Neural cell (in vitro differentiated cells): ENCODE measurements around the gene CYP2A6.
"Not testable (repeated sequence)": the region's sequence is repeated elsewhere in the genome, so short reads cannot be mapped to it uniquely, and the experiment has no call there.

Source experiments
- EP300 ChIP-seq: fragments of 450-650 bp; conservative IDR thresholded peaks from 2 replicates; pipeline ENCODE4 v1.6.1; 2014; ENCODE audit warnings: antibody characterized with exemption, mild to moderate bottlenecking, moderate library complexity; ENCODE audit not compliant: poor library complexity, severe bottlenecking
- EZH2 ChIP-seq: fragments of 200-600, 300-800 bp; shearing (Covaris generic), sonication (generic); IDR thresholded peaks from 2 replicates; pipeline ENCODE4 v1.6.1; 2014; ENCODE audit warnings: antibody characterized with exemption, low read length, borderline replicate concordance, mild to moderate bottlenecking; ENCODE audit not compliant: insufficient read depth, poor library complexity, severe bottlenecking
- TF ChIP-seq, protein P1 (sequence below): fragments of 450-650 bp; IDR thresholded peaks from 2 replicates; pipeline ENCODE4 v1.5.1; 2014; ENCODE audit warnings: antibody characterized with exemption, mild to moderate bottlenecking, moderate library complexity; ENCODE audit not compliant: poor library complexity, severe bottlenecking

DNA sequence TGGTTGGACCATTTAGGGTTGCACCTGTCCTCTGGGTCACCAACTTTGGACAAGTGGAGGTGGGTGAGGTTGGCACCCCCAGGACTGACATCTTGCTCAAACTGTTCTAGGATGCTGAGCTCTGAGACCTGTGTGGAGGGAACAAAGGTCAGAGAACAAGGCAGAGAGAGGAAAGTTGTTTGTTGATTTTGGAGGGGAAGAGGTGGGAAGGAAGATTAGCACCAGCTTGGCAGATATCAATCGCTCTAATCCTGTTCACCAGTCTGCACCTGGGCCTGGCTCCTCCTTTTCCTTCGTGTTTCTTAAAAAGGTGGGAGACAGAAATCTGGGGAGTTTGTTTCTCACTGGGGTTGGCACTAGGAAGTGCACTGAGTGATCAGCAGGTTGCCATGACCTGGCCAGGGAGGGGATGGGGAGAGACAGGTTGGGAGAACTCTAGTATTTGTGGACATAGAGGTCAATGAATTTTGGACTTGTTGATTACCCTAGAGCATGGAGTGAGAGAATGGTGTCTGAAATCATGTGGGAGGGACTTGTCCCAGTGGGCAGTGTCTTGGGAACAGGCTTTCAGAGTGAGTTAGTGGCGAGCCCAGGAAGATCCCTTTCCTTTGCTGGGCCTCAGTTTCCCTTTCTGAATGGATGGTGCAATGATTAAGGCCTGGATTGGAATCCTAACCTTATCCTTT lies 2.4 kb upstream of the CYP2A6 start:
- TF ChIP-seq, protein P1, sequence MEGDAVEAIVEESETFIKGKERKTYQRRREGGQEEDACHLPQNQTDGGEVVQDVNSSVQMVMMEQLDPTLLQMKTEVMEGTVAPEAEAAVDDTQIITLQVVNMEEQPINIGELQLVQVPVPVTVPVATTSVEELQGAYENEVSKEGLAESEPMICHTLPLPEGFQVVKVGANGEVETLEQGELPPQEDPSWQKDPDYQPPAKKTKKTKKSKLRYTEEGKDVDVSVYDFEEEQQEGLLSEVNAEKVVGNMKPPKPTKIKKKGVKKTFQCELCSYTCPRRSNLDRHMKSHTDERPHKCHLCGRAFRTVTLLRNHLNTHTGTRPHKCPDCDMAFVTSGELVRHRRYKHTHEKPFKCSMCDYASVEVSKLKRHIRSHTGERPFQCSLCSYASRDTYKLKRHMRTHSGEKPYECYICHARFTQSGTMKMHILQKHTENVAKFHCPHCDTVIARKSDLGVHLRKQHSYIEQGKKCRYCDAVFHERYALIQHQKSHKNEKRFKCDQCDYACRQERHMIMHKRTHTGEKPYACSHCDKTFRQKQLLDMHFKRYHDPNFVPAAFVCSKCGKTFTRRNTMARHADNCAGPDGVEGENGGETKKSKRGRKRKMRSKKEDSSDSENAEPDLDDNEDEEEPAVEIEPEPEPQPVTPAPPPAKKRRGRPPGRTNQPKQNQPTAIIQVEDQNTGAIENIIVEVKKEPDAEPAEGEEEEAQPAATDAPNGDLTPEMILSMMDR: not testable (repeated sequence)
- TF ChIP-seq EZH2, EP300: not testable (repeated sequence)
